PC-9 (cell line): ENCODE results near the gene DNAJC13.

Experiments used
- EZH2 ChIP-seq: fragments of 200-600 bp; sonication (generic); IDR thresholded peaks from 2 replicates; pipeline ENCODE4 v1.8.0; 2017; ENCODE audit warnings: antibody characterized with exemption, low read depth
- TF ChIP-seq, protein P1 (sequence below): fragments of 200-600 bp; sonication (generic); conservative IDR thresholded peaks from 2 replicates; pipeline ENCODE4 v1.6.1; 2017; ENCODE audit warnings: mixed run types, antibody characterized with exemption, mild to moderate bottlenecking, moderate library complexity

DNA sequence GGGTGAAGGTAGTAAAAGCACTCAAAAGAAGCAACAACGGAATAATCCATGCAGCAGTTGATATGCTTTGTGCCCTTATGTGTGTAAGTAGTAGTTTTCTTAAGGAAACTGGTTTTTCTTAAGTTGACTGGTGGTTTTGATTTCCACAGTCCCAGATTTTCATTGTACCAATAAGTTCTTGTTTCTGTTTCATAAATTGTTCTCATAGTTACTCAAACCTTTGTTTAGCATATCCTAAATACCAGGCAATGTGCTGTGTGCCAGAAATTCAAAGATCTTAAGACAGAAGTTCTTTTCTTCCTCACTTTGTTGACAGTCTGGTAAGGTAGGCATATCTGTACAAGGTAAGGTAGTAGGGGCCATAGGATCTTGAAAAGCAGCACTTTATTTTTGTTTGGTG, 40.0 kb downstream of the DNAJC13 start:
- TF ChIP-seq, protein P1, sequence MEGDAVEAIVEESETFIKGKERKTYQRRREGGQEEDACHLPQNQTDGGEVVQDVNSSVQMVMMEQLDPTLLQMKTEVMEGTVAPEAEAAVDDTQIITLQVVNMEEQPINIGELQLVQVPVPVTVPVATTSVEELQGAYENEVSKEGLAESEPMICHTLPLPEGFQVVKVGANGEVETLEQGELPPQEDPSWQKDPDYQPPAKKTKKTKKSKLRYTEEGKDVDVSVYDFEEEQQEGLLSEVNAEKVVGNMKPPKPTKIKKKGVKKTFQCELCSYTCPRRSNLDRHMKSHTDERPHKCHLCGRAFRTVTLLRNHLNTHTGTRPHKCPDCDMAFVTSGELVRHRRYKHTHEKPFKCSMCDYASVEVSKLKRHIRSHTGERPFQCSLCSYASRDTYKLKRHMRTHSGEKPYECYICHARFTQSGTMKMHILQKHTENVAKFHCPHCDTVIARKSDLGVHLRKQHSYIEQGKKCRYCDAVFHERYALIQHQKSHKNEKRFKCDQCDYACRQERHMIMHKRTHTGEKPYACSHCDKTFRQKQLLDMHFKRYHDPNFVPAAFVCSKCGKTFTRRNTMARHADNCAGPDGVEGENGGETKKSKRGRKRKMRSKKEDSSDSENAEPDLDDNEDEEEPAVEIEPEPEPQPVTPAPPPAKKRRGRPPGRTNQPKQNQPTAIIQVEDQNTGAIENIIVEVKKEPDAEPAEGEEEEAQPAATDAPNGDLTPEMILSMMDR: no peak
- TF ChIP-seq EZH2: no peak
